K562 (cell line): ENCODE measurements around the gene IQGAP3. TPM values are rescaled to one million over a fixed set of nuclear protein-coding genes. Genes with fewer than 3 reads are reported as not detected.

ENCODE experiments used
- CREB1 ChIP-seq, 2 experiments: sonication (generic) in 1 of 2; formaldehyde crosslinking in 1 of 2; IDR thresholded peaks; 2 replicates each; pipeline versions ENCODE4 v1.6.1 to v1.8.0; 2012 to 2022; ENCODE audit warnings: inconsistent platforms in 1 of 2, mild to moderate bottlenecking in 1 of 2, missing genetic modification reagents in 1 of 2, moderate library complexity in 1 of 2
- DDX20 ChIP-seq: fragments of 450-650 bp; IDR thresholded peaks from 2 replicates; pipeline ENCODE4 v1.6.1; 2016; ENCODE audit warnings: missing genetic modification characterization, low read depth, mild to moderate bottlenecking, missing compliant biosample characterization, moderate library complexity
- ETS2 ChIP-seq: IDR thresholded peaks from 2 replicates; pipeline ENCODE4 v1.6.1; 2016; ENCODE audit warnings: borderline replicate concordance, missing genetic modification characterization, mild to moderate bottlenecking, moderate library complexity, missing compliant biosample characterization; ENCODE audit not compliant: poor library complexity, severe bottlenecking
- GABPB1 ChIP-seq: sonication (generic); formaldehyde crosslinking; IDR thresholded peaks from 2 replicates; pipeline ENCODE4 v1.8.0; 2022; ENCODE audit warnings: mild to moderate bottlenecking, missing genetic modification reagents
- GABPB2 ChIP-seq: fragments of 250-450 bp; sonication (Bioruptor Pico); conservative IDR thresholded peaks from 2 replicates; pipeline ENCODE4 v1.5.1; 2021; ENCODE audit warnings: mild to moderate bottlenecking
- MED1 ChIP-seq: sonication (generic); formaldehyde crosslinking; IDR thresholded peaks from 2 replicates; pipeline ENCODE4 v1.8.1; 2023; ENCODE audit warnings: missing genetic modification reagents, borderline replicate concordance
- MYNN ChIP-seq, 2 experiments: sonication (generic); formaldehyde crosslinking in 1 of 2; IDR thresholded peaks; 2 replicates each; pipeline versions ENCODE4 v1.5.0 to v1.6.1; 2016 to 2020; ENCODE audit warnings: antibody characterized with exemption in 1 of 2, missing genetic modification reagents in 1 of 2
- NR1H2 ChIP-seq: sonication (generic); formaldehyde crosslinking; IDR thresholded peaks from 2 replicates; pipeline ENCODE4 v1.4.0; 2020; ENCODE audit warnings: mild to moderate bottlenecking, missing genetic modification reagents
- PHF20 ChIP-seq: fragments of 450-650 bp; IDR thresholded peaks from 2 replicates; pipeline ENCODE4 v1.6.1; 2018; ENCODE audit not compliant: partially characterized antibody
- POLR2G ChIP-seq: fragments of 200-400 bp; formaldehyde crosslinking; IDR thresholded peaks from 2 replicates; pipeline ENCODE4 v1.6.1; 2017; ENCODE audit warnings: low read depth, mild to moderate bottlenecking, antibody characterized with exemption, low read length, moderate library complexity
- PRPF4 ChIP-seq: fragments of 200-400 bp; formaldehyde crosslinking; IDR thresholded peaks from one replicate; pipeline ENCODE4 v1.6.1; 2017; ENCODE audit warnings: low read length, low read depth, mild to moderate bottlenecking; ENCODE audit not compliant: insufficient read depth, poor library complexity, severe bottlenecking
- RAD21 ChIP-seq, 2 experiments: fragments of 250-450 bp in 1 of 2; fragments of 450-650 bp in 1 of 2; sonication (Bioruptor Pico) in 1 of 2; formaldehyde crosslinking in 1 of 2; IDR thresholded peaks in 1 of 2; conservative IDR thresholded peaks in 1 of 2; 2 replicates each; pipeline versions ENCODE4 v1.4.0 to v1.8.0; 2020 to 2022; ENCODE audit warnings: mild to moderate bottlenecking in 2 of 2, moderate library complexity in 1 of 2
- RB1 ChIP-seq: fragments of 450-650 bp; IDR thresholded peaks from 2 replicates; pipeline ENCODE4 v1.6.1; 2017; ENCODE audit warnings: low read depth, mild to moderate bottlenecking
- TEAD4 ChIP-seq, 2 experiments: sonication (generic) in 1 of 2; formaldehyde crosslinking in 1 of 2; IDR thresholded peaks; 2 replicates each; pipeline versions ENCODE4 v1.6.1 to v1.8.0; 2012 to 2022; ENCODE audit warnings: borderline replicate concordance in 1 of 2, inconsistent platforms in 1 of 2, low read length in 1 of 2, mild to moderate bottlenecking in 1 of 2, missing genetic modification reagents in 1 of 2
- polyA plus RNA-seq, 8 experiments: library from polyadenylated mRNA; depleted of rRNA in 4 of 8; stranded (reverse) in 5 of 8; unstranded in 3 of 8; fragments of >200 nt; fragmentation: Nextera tagmentation in 2 of 8; fragmentation: Illumina TruSeq in 1 of 8; extraction: Ambion mirVana in 2 of 8; extraction: Trizol in 1 of 8; gene quantifications; 2 replicates each; pipeline versions ENCODE4 v1.2.1 to v1.2.3, GENCODE V29; 2011 to 2014; ENCODE audit warnings: inconsistent platforms in 1 of 8, missing spikeins in 1 of 8
- total RNA-seq, 7 experiments: library from RNA; depleted of rRNA in 6 of 7; stranded (reverse); fragments of >200 nt in 6 of 7; fragmentation: Illumina TruSeq in 2 of 7; extraction: Trizol in 2 of 7; gene quantifications; 2 replicates each; pipeline versions ENCODE4 v1.2.1 to v1.2.3, GENCODE V29; 2011 to 2021; ENCODE audit warnings: low replicate concordance in 1 of 7
- TF ChIP-seq, protein P1 (sequence below): fragments of 450-650 bp; IDR thresholded peaks from 2 replicates; pipeline ENCODE4 v1.6.1; 2016; ENCODE audit warnings: borderline replicate concordance
- TF ChIP-seq, protein P2 (sequence below): IDR thresholded peaks from 3 replicates; pipeline ENCODE4 v1.6.1; 2011; ENCODE audit warnings: borderline replicate concordance, mild to moderate bottlenecking, moderate library complexity; ENCODE audit not compliant: insufficient read length; ENCODE audit errors: extremely low read depth
- TF ChIP-seq, protein P3 (sequence below), 2 experiments: fragments of 450-650 bp; IDR thresholded peaks; 2 replicates each; pipeline ENCODE4 v1.6.1; 2016
- TF ChIP-seq, protein P4 (sequence below): sonication (generic); formaldehyde crosslinking; IDR thresholded peaks from 2 replicates; pipeline ENCODE4 v1.8.0; 2022; ENCODE audit warnings: mild to moderate bottlenecking, missing genetic modification reagents

The IQGAP3 gene
- total and polyA plus RNA-seq, 9 of the 15 experiments (the other 6 are each of a cell fraction or from before 2014, with no cell fraction given): 1.4 to 16.6 (median 11.9) TPM

DNA sequence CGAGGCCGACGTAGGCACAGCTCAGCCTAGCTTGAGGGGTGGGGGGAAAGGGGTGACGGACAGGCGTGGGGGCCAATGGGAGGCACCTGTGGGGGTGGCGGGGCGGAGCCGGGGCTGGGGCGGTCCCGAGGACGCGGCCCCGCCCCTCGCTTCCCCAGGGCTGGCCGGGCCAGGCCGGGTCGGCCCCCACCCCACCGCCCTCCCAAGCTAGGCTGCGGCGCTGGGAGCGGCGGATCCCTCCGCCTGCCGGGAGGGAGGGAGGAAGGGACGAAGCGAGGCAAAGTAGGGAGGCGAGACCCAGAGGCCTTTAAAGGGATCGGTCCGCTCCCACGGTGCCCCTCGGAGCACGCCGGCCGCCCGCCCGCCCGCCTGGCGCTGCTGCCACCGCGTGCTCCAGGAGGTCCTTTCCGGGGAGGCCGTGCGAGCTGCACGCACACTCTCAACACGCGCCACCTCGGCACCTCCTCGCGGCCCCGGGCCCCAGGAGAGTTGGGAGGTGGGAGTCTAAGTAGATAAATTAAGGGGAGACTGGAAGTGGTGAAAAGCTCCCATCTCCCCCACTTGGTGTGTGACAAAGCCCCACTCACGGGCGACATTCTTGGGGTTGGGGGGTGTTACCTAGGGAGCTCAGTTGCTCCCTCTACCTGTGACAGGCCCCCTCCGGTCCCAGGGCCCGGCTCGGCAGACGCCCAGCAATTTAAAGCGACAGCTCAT lies 71.4 kb downstream of the IQGAP3 start (continued):
- TF ChIP-seq DDX20 (tag) (no peak), GABPB2 (no peak), POLR2G (peak; percentile 93), PRPF4 (peak; percentile 43), RB1 (peak; percentile 73), CREB1 (IDR thresholded peaks at IDR 0.05) (peak; percentile 64), CREB1 (CRISPR knock-in tag; IDR thresholded peaks at IDR 0.05) (peak; percentile 72), RAD21 (CRISPR knock-in tag; conservative IDR thresholded peaks at IDR 0.05 in 1 of 2, IDR thresholded peaks at IDR 0.05 in 1 of 2) (peak in 1 of 2 experiments; percentile 51; a peak in 3 of 4 replicates), TEAD4 (IDR thresholded peaks at IDR 0.05; ENCODE audit: low read length) (peak; percentile 70), TEAD4 (CRISPR knock-in tag; IDR thresholded peaks at IDR 0.05; ENCODE audit: borderline replicate concordance) (peak; percentile 96), MYNN (IDR thresholded peaks at IDR 0.05) (no peak), MYNN (CRISPR knock-in tag; IDR thresholded peaks at IDR 0.05) (no peak), NR1H2 (CRISPR knock-in tag) (no peak), ETS2 (tag) (no peak), MED1 (CRISPR knock-in tag) (no peak), PHF20 (peak; percentile 82), GABPB1 (peak; percentile 76)
- TF ChIP-seq, protein P1, sequence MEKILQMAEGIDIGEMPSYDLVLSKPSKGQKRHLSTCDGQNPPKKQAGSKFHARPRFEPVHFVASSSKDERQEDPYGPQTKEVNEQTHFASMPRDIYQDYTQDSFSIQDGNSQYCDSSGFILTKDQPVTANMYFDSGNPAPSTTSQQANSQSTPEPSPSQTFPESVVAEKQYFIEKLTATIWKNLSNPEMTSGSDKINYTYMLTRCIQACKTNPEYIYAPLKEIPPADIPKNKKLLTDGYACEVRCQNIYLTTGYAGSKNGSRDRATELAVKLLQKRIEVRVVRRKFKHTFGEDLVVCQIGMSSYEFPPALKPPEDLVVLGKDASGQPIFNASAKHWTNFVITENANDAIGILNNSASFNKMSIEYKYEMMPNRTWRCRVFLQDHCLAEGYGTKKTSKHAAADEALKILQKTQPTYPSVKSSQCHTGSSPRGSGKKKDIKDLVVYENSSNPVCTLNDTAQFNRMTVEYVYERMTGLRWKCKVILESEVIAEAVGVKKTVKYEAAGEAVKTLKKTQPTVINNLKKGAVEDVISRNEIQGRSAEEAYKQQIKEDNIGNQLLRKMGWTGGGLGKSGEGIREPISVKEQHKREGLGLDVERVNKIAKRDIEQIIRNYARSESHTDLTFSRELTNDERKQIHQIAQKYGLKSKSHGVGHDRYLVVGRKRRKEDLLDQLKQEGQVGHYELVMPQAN: peak; percentile 87; the same call in 1 of the 2 replicates
- TF ChIP-seq, protein P2, sequence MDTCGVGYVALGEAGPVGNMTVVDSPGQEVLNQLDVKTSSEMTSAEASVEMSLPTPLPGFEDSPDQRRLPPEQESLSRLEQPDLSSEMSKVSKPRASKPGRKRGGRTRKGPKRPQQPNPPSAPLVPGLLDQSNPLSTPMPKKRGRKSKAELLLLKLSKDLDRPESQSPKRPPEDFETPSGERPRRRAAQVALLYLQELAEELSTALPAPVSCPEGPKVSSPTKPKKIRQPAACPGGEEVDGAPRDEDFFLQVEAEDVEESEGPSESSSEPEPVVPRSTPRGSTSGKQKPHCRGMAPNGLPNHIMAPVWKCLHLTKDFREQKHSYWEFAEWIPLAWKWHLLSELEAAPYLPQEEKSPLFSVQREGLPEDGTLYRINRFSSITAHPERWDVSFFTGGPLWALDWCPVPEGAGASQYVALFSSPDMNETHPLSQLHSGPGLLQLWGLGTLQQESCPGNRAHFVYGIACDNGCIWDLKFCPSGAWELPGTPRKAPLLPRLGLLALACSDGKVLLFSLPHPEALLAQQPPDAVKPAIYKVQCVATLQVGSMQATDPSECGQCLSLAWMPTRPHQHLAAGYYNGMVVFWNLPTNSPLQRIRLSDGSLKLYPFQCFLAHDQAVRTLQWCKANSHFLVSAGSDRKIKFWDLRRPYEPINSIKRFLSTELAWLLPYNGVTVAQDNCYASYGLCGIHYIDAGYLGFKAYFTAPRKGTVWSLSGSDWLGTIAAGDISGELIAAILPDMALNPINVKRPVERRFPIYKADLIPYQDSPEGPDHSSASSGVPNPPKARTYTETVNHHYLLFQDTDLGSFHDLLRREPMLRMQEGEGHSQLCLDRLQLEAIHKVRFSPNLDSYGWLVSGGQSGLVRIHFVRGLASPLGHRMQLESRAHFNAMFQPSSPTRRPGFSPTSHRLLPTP: no peak
- TF ChIP-seq, protein P3, sequence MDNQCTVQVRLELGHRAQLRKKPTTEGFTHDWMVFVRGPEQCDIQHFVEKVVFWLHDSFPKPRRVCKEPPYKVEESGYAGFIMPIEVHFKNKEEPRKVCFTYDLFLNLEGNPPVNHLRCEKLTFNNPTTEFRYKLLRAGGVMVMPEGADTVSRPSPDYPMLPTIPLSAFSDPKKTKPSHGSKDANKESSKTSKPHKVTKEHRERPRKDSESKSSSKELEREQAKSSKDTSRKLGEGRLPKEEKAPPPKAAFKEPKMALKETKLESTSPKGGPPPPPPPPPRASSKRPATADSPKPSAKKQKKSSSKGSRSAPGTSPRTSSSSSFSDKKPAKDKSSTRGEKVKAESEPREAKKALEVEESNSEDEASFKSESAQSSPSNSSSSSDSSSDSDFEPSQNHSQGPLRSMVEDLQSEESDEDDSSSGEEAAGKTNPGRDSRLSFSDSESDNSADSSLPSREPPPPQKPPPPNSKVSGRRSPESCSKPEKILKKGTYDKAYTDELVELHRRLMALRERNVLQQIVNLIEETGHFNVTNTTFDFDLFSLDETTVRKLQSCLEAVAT (IDR thresholded peaks at IDR 0.05): 0 out of 4 replicates have a peak, but pooled peaks of 1 of the 2 experiments have one; percentile 55
- TF ChIP-seq, protein P4, sequence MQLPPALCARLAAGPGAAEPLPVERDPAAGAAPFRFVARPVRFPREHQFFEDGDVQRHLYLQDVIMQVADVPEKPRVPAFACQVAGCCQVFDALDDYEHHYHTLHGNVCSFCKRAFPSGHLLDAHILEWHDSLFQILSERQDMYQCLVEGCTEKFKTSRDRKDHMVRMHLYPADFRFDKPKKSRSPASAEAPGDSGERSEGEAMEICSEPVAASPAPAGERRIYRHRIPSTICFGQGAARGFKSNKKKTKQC (CRISPR knock-in tag): peak; percentile 98
